ENCODE measurements around the gene KDM4B. TPM values are rescaled to one million over a fixed set of nuclear protein-coding genes. Genes with fewer than 3 reads are reported as not detected.

KDM4B gene
- total RNA-seq, 4 donors from 2014 or later = 18.4 to 94.7 (median 25.6) TPM

GRCh38 chr19:5065663-5066093 is 96.8 kb downstream of the KDM4B start:
- Histone ChIP-seq H3K36me3 (no peaks in the 10 kb centered on the region), H3K27me3 (no peaks in the 10 kb centered on the region), H3K4me3 (no peak overlapping the region), H3K27ac (no peak overlapping the region), H3K9me3 (no peaks in the 10 kb centered on the region), H3K4me1 (peaks cover 0 to 3% of the 10 kb centered on the region in 2 donors)
- TF ChIP-seq CTCF (IDR thresholded peaks at IDR 0.05) = no peak
- TF ChIP-seq POLR2A (IDR thresholded peaks at IDR 0.05) = no peak
- intact Hi-C loops (cut with DNase I; ENCODE audit: low total_unique reads) = no loop called here
- no peak for DNase-seq

DNA sequence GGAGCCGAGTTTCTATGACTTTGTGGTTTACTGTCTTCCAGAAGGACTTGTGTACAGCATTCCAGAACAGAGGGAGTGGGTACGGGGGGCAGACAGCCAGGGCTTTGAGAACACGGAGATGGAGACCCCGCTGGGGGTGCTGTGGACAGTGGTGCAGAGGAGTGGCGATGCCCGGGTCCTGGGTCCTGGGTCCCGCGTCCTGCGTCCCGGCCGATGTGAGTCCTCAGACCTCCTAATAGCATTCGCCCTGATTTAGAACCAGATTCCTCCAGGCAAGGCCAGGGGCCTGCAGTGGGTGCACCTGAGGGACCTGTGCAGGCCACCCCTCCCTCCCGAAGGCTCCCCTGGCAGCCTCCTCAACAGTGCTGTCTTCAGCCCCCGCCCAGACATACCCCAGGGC is 97.9 kb downstream of the KDM4B start:
- Histone ChIP-seq H3K4me3 (no peak overlapping the region), H3K4me1 (peaks cover 0 to 3% of the 10 kb centered on the region in 2 donors), H3K27me3 (no peaks in the 10 kb centered on the region), H3K36me3 (no peaks in the 10 kb centered on the region), H3K27ac (no peak overlapping the region), H3K9me3 (no peaks in the 10 kb centered on the region)
- no peak for DNase-seq
- intact Hi-C loops (cut with DNase I; ENCODE audit: low total_unique reads) = no loop called here
- TF ChIP-seq CTCF (IDR thresholded peaks at IDR 0.05) = no peak
- TF ChIP-seq POLR2A (IDR thresholded peaks at IDR 0.05) = no peak

- peak overlapping the region; percentile 22 to 42 for H3K27ac ChIP-seq
- no peak for DNase-seq
- H3K36me3 ChIP-seq = no peaks in the 10 kb centered on the region
- no peaks in the 10 kb centered on the region for H3K9me3 ChIP-seq
- no peak overlapping the region for H3K4me3 ChIP-seq
- H3K4me1 ChIP-seq = peaks cover 0 to 3% of the 10 kb centered on the region in 2 donors
- no peaks in the 10 kb centered on the region for H3K27me3 ChIP-seq
- TF ChIP-seq CTCF (IDR thresholded peaks at IDR 0.05) (no peak), POLR2A (IDR thresholded peaks at IDR 0.05) (no peak)
- intact Hi-C loops (cut with DNase I; ENCODE audit: low total_unique reads) = no loop called here
These were observed 98.8 kb downstream of the KDM4B start for GRCh38 chr19:5067678-5068077.

DNA sequence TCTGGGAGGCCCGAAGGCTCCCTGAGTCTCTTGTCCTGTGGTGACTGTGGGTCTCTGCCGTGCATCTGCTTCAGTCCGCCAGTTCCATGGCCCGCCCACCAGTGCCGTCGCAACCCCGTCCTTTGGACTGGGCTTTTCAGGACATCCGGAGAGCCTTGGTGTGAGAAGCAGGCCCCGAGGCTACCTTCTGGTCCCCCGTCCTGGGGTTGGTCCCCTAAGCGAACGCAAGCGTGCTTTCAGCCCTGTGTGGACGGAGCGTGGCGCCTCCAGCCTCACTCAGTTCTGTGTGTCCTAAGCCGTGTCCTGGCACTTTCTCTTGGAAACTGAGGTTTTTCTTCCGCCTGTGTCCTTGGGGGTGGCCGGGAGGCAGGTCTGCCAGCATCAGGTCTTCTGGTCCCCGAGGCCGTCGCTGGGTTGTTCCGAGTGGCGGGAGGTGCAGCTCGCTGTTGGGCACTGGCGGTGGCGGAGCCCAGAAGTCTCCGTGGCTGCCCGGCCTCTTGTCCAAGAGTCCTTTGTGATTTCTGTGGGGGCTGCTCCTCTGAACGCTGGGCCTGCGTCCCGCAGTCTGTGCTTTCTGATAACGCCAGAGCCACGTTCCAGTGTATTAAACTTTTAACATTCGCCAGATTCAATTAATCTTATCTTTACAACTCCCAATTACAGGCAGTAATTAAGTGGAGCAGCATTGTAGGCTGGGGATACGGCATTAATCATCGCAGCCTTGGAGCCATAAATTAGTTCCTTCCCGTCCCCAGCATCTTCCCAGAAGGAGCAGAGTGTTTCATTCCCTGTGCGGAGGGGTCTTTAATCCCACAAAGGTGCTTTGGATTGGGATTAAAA is 99.5 kb downstream of the KDM4B start:
- Histone ChIP-seq H3K27ac (peak overlapping the region; percentile 22 to 42), H3K36me3 (no peaks in the 10 kb centered on the region), H3K4me1 (peaks cover 0 to 3% of the 10 kb centered on the region in 2 donors), H3K4me3 (no peak overlapping the region), H3K27me3 (no peaks in the 10 kb centered on the region), H3K9me3 (no peaks in the 10 kb centered on the region)
- peak in 1 of 2 donors; percentile 44 for DNase-seq
- intact Hi-C loops (cut with DNase I; ENCODE audit: low total_unique reads) = no loop called here
- no peak for TF ChIP-seq POLR2A (IDR thresholded peaks at IDR 0.05)
- no peak for TF ChIP-seq CTCF (IDR thresholded peaks at IDR 0.05)

DNA sequence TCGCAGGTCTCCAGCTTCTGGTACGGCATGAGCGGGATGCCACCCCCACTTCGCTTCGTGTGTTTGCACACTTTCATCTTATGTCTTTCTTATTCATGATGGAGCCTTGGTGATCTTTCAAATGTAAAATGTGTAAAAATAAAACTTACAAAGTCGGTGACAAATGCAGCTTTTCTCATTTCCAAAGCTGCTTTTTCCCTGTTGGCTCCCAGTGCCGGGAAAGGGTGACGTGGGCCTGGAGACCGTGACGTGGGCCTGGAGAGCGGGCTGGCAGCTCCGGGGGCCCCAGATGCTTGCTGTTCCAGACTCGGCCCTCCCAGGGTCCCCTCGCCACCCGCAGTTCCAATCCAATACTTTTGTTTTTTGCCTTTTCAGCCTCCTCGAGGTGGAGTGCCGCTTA is 101.4 kb downstream of the KDM4B start:
- H3K36me3 ChIP-seq = no peaks in the 10 kb centered on the region
- DNase-seq = no peak
- no peak overlapping the region for H3K4me3 ChIP-seq
- TF ChIP-seq POLR2A (IDR thresholded peaks at IDR 0.05) (no peak), CTCF (IDR thresholded peaks at IDR 0.05) (no peak)
- intact Hi-C loops (cut with DNase I; ENCODE audit: low total_unique reads) = no loop called here
- peaks cover 0 to 3% of the 10 kb centered on the region in 2 donors for H3K4me1 ChIP-seq
- H3K27ac ChIP-seq = no peak overlapping the region
- H3K9me3 ChIP-seq = no peaks in the 10 kb centered on the region
- no peaks in the 10 kb centered on the region for H3K27me3 ChIP-seq

All from uterus (tissue), 4 donors.